ENCODE results near the gene FNBP1. TPM values are rescaled to one million over a fixed set of nuclear protein-coding genes. Genes with fewer than 3 reads are reported as not detected.

Gene FNBP1
- total and polyA plus RNA-seq, 2 of the 13 experiments (the other 11 are each of a cell fraction or from before 2014, with no cell fraction given): 5.4 to 19.5 TPM

GRCh38 chr9:129929496-129930125 lies 113.4 kb downstream of the FNBP1 start:
- Histone ChIP-seq H3K9me3 (ENCODE audit: low read length) (no peaks in the 10 kb centered on the region), H3K9ac (ENCODE audit: insufficient read depth, low read depth, low read length) (no peak overlapping the region)
- no peak for FAIRE-seq

GRCh38 chr9:129923589-129923988 lies 119.4 kb downstream of the FNBP1 start:
- ChIA-PET POLR2A (no interaction called here), CTCF (ENCODE audit: low intra/inter-chr PET ratio, low total read pairs) (no interaction called here)
- no peaks in the 10 kb centered on the region for H3K79me2 ChIP-seq (ENCODE audit: insufficient read depth, low read length)
- in situ Hi-C loops (cut with HindIII; ENCODE audit: extremely low pct_ligation_motif_present, low pct_unique_long_range_greater_than_20kb): no loop called here
- H2AFZ ChIP-seq (ENCODE audit: low read length): no peak overlapping the region
- peaks cover 8 to 34% of the 10 kb centered on the region in 2 experiments; a peak in 4 of 5 replicates for H3K36me3 ChIP-seq (replicated peaks in 1 of 2; ENCODE audit: control insufficient read depth in 1 of 2, insufficient read depth in 2 of 2, low read length in 2 of 2)
- 87% methylated on average over 6 of the region's 6 CpGs for WGBS (ENCODE audit: low lambda C conversion rate)
- ATAC-seq (no peak), DNase-seq (ENCODE audit: low spot score) (no peak), FAIRE-seq (no peak)
- no peak overlapping the region for H3K4me3 ChIP-seq (replicated peaks in 1 of 3; ENCODE audit: insufficient read depth in 1 of 3, low read depth in 2 of 3, low read length in 3 of 3)
- H3K4me2 ChIP-seq (ENCODE audit: low read depth, low read length): no peak overlapping the region
- H3K9me3 ChIP-seq (ENCODE audit: low read length): no peaks in the 10 kb centered on the region
- no peaks in the 10 kb centered on the region for H3K4me1 ChIP-seq (ENCODE audit: insufficient read depth, low read length)
- no peak overlapping the region for H3K9ac ChIP-seq (ENCODE audit: insufficient read depth, low read depth, low read length)
- no peak overlapping the region for H3K27ac ChIP-seq (ENCODE audit: extremely low read length, insufficient read depth, low read length)
- TF ChIP-seq MEF2D (CRISPR knock-in tag; IDR thresholded peaks at IDR 0.05) (no peak), ZNF839 (CRISPR knock-in tag; IDR thresholded peaks at IDR 0.05; ENCODE audit: borderline replicate concordance) (no peak), RCOR2 (CRISPR knock-in tag; IDR thresholded peaks at IDR 0.05) (no peak)
- H4K20me1 ChIP-seq (ENCODE audit: insufficient read depth, low read length): no peaks in the 10 kb centered on the region
- H3K27me3 ChIP-seq (ENCODE audit: control insufficient read depth in 1 of 2, insufficient read depth in 2 of 2, low read length in 2 of 2): no peaks in the 10 kb centered on the region
- intact Hi-C loops (cut with micrococcal nuclease; ENCODE audit: unreplicated experiment): no loop called here
- no TSS peak for BruUV-seq (replicated peaks)

More at GRCh38 chr9:129929496-129930125, 113.4 kb downstream of the FNBP1 start:
- WGBS (ENCODE audit: low lambda C conversion rate): 94% methylated on average over 9 of the region's 9 CpGs
- H3K4me1 ChIP-seq (ENCODE audit: insufficient read depth, low read length): no peaks in the 10 kb centered on the region
- BruUV-seq (replicated peaks): no TSS peak
- no peak overlapping the region for H3K4me3 ChIP-seq (replicated peaks in 1 of 3; ENCODE audit: insufficient read depth in 1 of 3, low read depth in 2 of 3, low read length in 3 of 3)
- ATAC-seq (no peak), DNase-seq (ENCODE audit: low spot score) (no peak)
- H3K27me3 ChIP-seq (ENCODE audit: control insufficient read depth in 1 of 2, insufficient read depth in 2 of 2, low read length in 2 of 2): no peaks in the 10 kb centered on the region
- intact Hi-C loops (cut with micrococcal nuclease; ENCODE audit: unreplicated experiment): no loop called here
- CTCF ChIA-PET (ENCODE audit: low intra/inter-chr PET ratio, low total read pairs): no interaction called here
- no peak overlapping the region for H3K4me2 ChIP-seq (ENCODE audit: low read depth, low read length)
- H3K36me3 ChIP-seq (replicated peaks in 1 of 2; ENCODE audit: control insufficient read depth in 1 of 2, insufficient read depth in 2 of 2, low read length in 2 of 2): peaks cover 5 to 19% of the 10 kb centered on the region in 2 experiments; a peak in 3 of 5 replicates
- in situ Hi-C loops (cut with HindIII; ENCODE audit: extremely low pct_ligation_motif_present, low pct_unique_long_range_greater_than_20kb): no loop called here
- H3K27ac ChIP-seq (ENCODE audit: extremely low read length, insufficient read depth, low read length): no peak overlapping the region
- no peaks in the 10 kb centered on the region for H3K79me2 ChIP-seq (ENCODE audit: insufficient read depth, low read length)
- no peak for TF ChIP-seq RNF2 (conservative IDR thresholded peaks at IDR 0.05; ENCODE audit: low read depth)
- no peak for TF ChIP-seq NCOR1 (IDR thresholded peaks at IDR 0.05; ENCODE audit: borderline replicate concordance, low read length)
- no peak for TF ChIP-seq REL (CRISPR knock-in tag; conservative IDR thresholded peaks at IDR 0.05)
- TF ChIP-seq, protein P1, sequence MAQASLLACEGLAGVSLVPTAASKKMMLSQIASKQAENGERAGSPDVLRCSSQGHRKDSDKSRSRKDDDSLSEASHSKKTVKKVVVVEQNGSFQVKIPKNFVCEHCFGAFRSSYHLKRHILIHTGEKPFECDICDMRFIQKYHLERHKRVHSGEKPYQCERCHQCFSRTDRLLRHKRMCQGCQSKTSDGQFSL (CRISPR knock-in tag; IDR thresholded peaks at IDR 0.05): no peak
- H2AFZ ChIP-seq (ENCODE audit: low read length): no peak overlapping the region
- POLR2A ChIA-PET: no interaction called here
- H4K20me1 ChIP-seq (ENCODE audit: insufficient read depth, low read length): no peaks in the 10 kb centered on the region
